IPS-18c (cell line): ENCODE measurements around the gene DUSP16.
"Not testable (repeated sequence)": the region's sequence is repeated elsewhere in the genome, so short reads cannot be mapped to it uniquely, and the experiment has no call there.

Experiments
- H3K4me3 ChIP-seq: 2 replicates; pipeline ENCODE4 v1.7.0; 2013; ENCODE audit warnings: low read depth, mild to moderate bottlenecking, low read length, moderate library complexity; ENCODE audit not compliant: insufficient read depth
- H3K9me3 ChIP-seq: one replicate; pipeline ENCODE4 v1.6.1; 2013; ENCODE audit warnings: mild to moderate bottlenecking, low read length, moderate library complexity; ENCODE audit not compliant: control insufficient read depth, insufficient read depth

Gene DUSP16

GRCh38 chr12:12562585-12563261 lies at the start of gene DUSP16:
Gene DUSP16, minus strand, starts transcription at chr12:12562863. Its CDS starts 41,765 bp downstream, at chr12:12521098.
- Histone ChIP-seq H3K4me3 (peak within 1 kb of the TSS; percentile 73), H3K9me3 (no peaks in the 10 kb centered on the region)

DNA sequence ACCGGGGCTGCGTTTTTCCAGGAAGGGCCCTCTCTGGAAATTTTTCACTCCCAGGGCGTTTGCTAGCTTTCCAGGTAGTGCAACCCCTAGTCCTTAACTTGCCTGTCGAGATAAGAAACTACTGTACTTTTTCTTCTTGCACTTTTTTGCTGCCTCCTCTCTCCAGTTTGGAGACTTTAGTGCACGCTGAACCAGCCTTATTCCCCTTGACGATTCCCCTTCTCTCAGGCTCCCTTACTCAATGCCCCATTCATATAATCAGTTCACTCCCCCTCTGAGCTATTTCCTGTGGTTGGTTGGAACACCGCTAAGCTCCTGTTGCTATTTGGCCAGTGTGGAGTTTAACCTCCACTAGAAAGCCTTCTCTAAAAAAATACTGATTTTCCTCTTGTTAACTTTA lies 49.7 kb upstream of the DUSP16 start:
- peak overlapping the region; percentile 63 for H3K4me3 ChIP-seq
- H3K9me3 ChIP-seq: no peaks in the 10 kb centered on the region

GRCh38 chr12:12611512-12612306 lies 49.0 kb upstream of the DUSP16 start, which contains the start of gene CREBL2:
Gene CREBL2, plus strand, starts transcription at chr12:12611876. Its CDS starts 297 bp downstream, at chr12:12612173.
- Histone ChIP-seq H3K4me3 (peak within 1 kb of the TSS; percentile 63), H3K9me3 (no peaks in the 10 kb centered on the region)

- no peaks in the 10 kb centered on the region for H3K9me3 ChIP-seq
- no peak overlapping the region; the same call in 1 of the 2 replicates for H3K4me3 ChIP-seq
These were observed 48.0 kb upstream of the DUSP16 start for GRCh38 chr12:12610711-12611110.

- H3K4me3 ChIP-seq: no peak overlapping the region
- no peaks in the 10 kb centered on the region for H3K9me3 ChIP-seq
These were observed 47.0 kb upstream of the DUSP16 start for GRCh38 chr12:12609692-12610091.

DNA sequence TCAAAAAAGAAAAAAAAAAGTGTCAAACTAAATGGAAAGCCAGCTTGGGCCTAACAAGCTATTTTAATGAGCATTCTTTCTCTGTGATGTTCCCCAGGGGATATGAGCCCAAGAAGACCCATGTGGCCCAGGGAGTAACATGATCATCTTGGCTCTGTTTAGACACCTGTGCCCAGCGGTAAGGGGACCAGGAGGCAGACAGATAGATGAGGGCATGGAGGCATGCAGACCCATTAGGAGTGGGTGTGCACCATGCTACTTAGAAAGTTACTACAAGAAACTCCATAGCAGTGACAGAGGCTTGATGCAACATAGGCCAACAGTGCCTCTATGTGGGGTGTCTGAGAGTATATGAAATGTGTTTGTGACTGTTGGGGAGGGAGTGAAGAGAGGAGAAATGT lies 45.9 kb upstream of the DUSP16 start:
- H3K4me3 ChIP-seq: no peak overlapping the region
- no peaks in the 10 kb centered on the region for H3K9me3 ChIP-seq

DNA sequence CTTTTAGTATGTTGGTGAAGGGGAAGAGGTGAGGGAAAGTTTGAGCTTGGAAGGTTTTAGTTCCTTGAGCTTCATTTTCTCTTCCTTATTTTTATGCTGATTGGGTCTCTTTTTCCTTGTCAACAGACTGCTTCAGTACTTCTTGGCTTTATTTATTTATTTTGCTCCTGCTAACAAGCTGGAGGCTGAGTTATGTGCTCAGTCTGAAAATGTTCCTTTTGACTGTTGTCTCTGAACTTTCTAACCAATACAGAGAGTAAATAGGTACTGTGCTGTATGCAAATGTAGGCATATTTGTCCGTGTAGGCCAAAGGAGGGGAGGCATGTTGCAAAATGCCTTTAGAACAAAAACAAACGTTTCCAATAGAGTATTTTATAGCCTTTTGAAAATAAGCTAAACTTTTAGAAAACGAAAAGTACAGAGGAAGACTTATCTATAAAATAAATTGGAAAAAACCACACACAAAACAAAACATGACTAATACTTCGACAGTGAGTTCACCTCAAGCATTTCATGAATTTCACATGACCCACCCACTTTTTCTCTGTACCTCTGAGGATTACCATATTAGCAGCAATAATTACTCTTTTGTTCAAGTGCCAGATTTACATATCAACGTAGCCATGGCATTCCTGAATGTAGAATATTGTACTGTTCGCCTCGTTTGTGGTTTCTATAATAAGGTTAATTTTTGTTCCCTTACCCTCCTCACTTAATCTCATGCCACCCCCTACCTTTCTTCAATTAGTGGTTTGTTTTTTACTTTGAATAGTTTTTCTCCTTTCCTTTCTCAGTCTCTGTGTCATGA lies 44.3 kb upstream of the DUSP16 start:
- Histone ChIP-seq H3K4me3 (no peak overlapping the region), H3K9me3 (no peaks in the 10 kb centered on the region)

- Histone ChIP-seq H3K9me3 (no peaks in the 10 kb centered on the region), H3K4me3 (no peak overlapping the region)
These were observed 42.1 kb upstream of the DUSP16 start for GRCh38 chr12:12604740-12605139.

DNA sequence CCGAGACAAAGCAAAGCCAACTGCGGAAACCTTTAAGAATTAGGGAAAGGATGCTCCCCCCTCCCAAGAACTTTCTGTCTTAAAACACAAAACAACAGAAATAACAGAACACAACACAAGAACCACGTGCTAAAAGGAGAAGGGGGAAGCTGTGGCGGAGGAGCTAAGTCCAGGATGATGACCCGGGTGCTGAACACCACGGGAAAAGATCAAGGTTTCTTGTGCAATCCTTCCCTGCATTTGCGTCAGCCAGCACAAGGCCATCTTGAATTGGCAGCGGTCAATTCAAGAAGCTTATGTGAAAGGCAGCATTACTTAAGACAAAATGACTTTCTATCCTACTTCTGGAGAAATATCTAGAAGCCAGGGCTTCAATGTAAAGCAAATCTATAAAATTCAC lies 38.0 kb upstream of the DUSP16 start:
- Histone ChIP-seq H3K4me3 (no peak overlapping the region), H3K9me3 (peaks cover 2% of the 10 kb centered on the region)

DNA sequence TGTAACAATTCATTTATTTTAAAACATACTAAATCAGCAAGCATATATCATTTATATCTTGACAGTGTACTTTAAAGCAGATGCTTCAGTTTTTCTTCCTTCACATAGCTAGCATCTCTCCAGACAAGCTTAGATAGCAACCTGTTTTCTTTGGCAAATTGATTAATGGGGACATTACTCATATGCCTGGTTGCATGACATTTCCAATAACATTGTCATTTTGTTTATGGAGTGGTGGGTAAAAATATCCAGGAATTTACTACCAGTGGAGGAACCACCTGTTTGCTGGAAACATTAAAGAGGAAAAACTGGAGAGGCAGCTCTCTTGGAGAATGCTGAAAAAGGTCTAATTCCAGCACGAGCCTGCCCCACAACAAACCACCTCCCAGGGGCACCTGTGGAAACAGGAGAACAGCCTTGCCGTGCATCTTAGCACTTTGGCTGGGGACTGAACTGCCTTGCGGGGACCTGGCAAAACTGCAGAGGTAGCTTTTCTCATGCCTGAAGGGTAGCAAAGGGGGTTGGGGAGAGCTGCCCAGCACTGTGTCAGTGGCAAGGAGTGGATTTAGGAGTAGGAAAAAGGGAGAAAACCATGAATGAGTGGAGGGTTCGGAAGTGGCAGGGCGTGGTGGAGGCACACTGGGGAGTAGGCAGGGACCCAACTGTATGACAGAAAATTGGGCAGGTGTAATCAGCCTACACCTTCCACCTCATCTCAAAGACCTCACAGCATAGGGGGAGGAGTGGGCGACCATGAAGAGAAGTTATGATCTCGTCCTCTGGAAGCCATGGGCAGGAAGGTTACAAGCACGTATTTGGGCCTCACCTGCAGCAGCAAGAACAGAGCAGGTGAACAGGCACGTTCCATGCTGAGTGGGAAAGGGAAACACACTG lies 37.3 kb upstream of the DUSP16 start:
- Histone ChIP-seq H3K9me3 (peaks cover 2% of the 10 kb centered on the region), H3K4me3 (no peak overlapping the region)

DNA sequence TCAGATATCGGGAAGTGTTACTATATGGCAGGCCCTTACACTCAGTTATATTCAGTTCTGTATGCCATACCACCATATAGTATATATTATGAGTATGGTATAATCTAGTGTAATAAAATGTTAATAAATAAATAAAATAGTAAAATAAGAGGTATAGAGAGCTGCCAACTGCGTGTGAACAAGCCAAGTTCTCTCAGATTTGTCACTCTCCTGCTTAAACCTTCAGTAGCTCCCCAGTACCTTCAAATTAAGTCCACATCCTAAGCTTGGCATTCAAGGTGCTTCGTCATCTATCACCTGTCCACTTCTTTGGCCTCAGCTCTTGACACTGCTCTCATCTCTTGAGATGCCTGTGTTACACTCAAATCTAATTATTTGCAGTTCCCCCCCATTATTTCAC lies 36.2 kb upstream of the DUSP16 start:
- Histone ChIP-seq H3K4me3 (no peak overlapping the region), H3K9me3 (peaks cover 2% of the 10 kb centered on the region)

- not testable (repeated sequence) for H3K9me3 ChIP-seq, H3K4me3 ChIP-seq
These were observed 33.9 kb upstream of the DUSP16 start for GRCh38 chr12:12596598-12596997.

DNA sequence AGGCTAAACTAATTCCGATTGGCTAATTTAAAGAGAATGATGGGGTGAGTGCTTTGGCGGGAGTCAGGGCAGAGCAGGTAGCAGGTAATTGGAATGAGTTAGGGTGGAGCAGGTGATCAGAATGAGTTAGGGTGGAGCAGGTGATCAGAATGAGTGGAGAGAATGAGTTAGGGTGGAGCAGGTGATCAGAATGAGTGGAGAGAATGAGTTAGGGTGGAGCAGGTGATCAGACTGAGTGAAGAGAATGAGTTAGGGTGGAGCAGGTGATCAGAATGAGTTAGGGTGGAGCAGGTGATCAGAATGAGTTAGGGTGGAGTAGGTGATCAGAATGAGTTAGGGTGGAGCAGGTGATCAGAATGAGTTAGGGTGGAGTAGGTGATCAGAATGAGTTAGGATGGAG lies 33.3 kb upstream of the DUSP16 start:
- not testable (repeated sequence) for H3K9me3 ChIP-seq, H3K4me3 ChIP-seq

DNA sequence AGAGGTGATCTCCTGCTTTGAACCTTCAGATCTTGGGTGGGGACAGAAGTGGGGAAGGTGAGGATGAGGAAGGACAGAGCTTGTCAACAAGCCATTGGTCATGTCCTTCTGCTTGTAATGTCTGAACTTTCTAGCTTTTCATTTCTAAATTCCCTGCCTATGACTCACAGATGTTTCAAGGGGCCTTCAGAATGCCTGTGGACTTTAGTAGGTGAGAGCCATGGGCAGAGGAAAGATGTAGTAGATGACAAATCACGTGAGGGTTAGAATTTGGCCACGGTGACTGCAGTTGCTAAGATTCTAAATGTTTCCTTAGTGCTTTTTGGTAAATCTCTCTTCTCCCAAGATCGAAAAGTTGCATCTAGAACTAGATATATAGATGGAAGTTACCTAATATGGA lies 30.3 kb upstream of the DUSP16 start:
- Histone ChIP-seq H3K9me3 (peaks cover 2% of the 10 kb centered on the region), H3K4me3 (no peak overlapping the region)

GRCh38 chr12:12590961-12591360 lies 28.3 kb upstream of the DUSP16 start:
- Histone ChIP-seq H3K4me3 (no peak overlapping the region), H3K9me3 (no peaks in the 10 kb centered on the region)

- not testable (repeated sequence) for H3K9me3 ChIP-seq, H3K4me3 ChIP-seq
These were observed 25.8 kb upstream of the DUSP16 start for GRCh38 chr12:12588436-12588835.

- no peak overlapping the region for H3K4me3 ChIP-seq
These were observed 25.2 kb upstream of the DUSP16 start for GRCh38 chr12:12587878-12588277.

More at GRCh38 chr12:12587878-12588277, 25.2 kb upstream of the DUSP16 start:
- no peaks in the 10 kb centered on the region for H3K9me3 ChIP-seq
